Measurements from ENCODE around the gene TNXB.
"Not testable (repeated sequence)": the region's sequence is repeated elsewhere in the genome, so short reads cannot be mapped to it uniquely, and the experiment has no call there.

Gene TNXB

GRCh38 chr6:32085759-32086459 is 23.2 kb downstream of the TNXB start:
- no peak for DNase-seq (ENCODE audit: low read depth)

DNA sequence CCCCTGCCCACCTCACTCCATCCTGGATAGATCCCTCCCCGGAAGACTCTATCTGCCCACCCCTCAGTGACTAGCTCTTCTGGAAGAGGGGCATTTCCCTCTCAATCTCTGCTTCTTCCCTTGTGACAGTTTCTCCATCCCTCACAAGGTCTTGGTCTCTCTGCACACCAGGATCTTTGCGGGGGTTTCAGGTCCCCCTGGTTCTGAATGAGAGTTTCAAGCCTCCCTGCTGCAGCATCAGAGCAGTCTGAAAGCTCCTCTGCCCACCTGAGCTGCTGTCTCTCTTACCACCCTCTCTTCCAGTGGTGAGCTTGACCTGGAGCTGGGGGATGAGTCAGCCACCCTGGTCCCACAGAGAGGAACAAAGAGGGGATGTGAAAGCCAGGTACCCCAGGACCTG is 24.4 kb downstream of the TNXB start:
- DNase-seq (ENCODE audit: low read depth): no peak

- no peak for DNase-seq (ENCODE audit: low read depth)
These were observed 25.0 kb downstream of the TNXB start for GRCh38 chr6:32083812-32084768.

GRCh38 chr6:32082935-32083334 is 26.2 kb downstream of the TNXB start:
- DNase-seq (ENCODE audit: low read depth): no peak

DNA sequence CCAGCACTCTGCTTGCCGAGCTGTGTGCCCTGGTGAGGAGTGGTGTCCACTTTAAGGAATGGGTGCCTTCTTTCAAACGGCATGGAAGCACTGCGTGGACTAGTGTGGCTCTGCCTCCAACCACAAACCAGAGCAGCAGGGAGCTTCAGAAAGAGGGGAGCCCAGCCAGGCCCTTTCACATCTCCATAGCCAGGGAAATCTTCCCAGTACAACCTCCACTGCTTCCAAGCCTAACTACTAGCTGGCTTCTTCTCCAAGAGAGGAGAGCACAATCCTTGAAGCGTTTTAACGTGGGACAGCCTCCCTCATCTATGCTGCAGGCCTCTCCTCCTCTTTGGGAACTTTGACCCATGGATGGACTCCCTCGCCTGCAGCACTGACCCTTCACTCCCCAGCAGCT is 26.7 kb downstream of the TNXB start:
- DNase-seq (ENCODE audit: low read depth): no peak

DNA sequence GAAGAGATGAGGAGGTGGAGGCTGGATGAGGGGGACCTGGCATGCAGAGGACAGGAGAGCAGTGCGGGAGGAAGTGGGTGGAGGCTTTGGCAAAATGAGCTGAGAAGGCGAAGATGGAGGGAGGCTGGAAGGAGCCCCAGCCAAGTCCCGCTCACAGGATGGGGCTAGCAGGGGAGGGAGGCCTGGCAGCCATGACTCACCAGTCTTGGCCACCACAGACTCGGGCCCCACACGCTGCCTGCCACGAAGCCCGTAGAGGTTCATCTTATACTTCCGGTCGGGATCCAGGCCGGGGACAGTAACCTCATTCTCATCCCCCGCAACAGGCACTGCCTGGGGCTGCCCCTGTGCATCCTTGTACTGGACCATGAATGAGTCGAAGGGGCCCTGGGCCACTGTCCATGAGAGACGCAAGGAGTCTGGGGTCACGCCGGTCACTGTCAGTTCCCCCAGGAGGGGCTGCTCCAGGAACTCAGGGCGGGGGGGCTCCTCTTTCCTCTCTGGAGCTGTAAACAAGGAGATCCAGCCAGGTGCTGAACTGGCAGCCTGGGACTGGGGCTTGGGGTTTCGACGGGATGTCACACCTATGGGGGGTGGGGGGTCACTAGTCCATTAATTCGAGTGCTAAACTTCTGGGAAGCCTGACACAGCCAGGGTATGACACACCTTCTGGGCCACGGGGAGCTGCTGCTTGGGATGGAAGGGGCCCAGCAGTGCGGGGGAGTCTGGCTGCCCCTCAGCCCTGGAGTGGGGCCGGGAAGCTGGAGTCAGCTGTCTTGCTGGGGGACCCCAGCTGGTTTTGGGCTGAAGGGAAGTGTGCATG is 27.8 kb downstream of the TNXB start:
- DNase-seq (ENCODE audit: low read depth): no peak

DNA sequence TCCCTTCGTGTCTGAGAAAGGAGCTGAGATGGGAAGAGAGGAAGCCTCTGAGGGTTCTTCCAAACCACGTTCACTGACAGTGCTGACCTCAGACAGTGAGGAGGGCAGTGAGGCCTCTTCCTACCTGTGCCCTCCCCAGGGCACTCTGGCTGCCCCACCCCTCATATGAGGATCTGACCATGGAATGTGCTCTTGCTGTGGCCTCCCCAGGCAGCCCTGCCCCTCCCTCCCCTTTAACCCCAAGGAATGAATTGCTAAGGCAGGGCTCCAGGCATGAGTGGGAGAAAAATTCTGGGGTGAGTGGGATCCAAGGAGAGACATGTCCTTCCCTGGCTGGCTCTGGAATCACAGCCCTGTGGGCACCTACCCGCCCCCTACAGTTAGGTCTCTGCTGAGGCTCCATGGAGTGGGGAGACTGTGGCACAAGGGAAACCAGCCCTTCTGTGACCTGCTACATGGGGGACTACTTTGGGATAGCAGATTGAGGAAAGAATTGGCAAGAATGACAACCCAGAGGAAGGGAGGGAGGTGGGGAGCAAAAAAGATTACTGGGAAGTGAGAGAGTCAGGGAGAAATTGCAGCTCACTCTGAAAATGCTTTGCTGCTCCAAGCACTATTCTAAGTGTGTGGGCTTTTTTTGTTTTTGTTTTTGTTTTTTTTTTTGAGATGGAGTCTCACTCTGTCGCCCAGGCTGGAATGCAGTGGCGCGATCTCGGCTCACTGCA is 29.4 kb downstream of the TNXB start:
- DNase-seq (ENCODE audit: low read depth): no peak

DNA sequence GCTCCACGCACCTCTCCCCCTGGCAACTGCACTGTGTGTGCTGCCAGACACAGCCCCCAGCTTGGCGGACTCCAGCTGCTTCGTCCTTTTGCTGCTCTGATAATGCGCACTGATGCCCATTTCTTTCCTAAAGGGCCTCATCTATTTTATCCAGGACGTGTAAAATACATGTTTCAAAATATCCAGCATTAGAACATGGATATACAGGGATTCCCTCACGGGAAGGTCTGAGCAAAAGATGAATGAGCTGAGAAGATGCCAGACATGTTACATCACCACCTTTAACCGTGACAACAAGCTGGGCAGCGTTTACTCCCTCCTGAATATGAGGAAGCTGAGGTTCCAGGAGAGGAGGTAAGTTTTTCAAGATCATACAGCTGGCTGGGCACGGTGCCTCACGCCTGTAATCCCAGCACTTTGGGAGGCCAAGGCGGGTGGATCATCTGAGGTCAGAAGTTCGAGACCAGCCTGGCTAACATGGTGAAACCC is 32.8 kb downstream of the TNXB start:
- DNase-seq (ENCODE audit: low read depth): no peak

GRCh38 chr6:32075781-32076180 is 33.4 kb downstream of the TNXB start:
- DNase-seq (ENCODE audit: low read depth): no peak

DNA sequence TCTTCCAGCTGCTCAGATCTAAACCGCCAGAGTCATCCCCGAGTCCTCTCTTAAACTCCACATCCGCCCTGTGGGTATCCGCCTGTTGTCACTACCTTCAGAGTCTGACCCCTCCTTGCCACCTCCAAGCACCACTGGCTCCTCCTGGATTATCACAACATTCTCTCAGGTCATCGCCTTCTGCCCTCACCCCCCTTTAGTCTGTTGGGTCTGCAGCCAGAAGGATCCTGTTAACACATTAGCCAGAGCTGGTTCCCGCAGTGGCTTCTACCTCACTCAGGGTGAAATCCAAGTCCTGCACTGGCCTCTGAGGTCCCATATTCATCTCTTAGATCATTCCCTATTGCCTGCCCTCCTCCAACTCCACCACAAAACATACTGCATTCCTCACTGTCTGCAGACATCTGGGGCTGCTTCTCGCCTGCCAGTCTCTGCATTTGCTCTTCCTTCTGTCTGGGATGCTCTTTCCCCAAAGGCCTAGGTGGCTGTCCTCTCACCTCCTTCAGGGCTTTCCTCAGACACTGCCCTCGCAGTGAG is 34.1 kb downstream of the TNXB start:
- DNase-seq (ENCODE audit: low read depth): no peak

DNA sequence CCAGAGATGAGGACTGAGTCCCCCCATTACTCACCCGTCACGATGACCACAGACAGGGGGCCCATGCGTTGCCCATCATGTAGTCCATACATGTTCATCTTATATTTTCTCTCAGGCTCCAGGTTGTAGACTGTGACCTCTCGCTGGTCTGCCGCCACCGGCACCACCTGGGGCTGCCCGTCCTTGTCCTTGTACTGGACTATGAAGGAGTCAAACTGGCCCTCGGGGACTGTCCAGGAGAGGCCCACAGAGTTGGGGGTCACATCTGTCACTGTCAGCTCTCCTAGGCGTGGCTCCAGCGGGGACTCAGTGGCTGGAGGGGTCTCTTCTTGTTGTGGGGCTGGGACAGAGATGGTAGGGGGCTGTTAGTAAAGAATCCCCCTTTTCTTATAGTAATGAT is 35.5 kb downstream of the TNXB start:
- DNase-seq (ENCODE audit: low read depth): no peak

GRCh38 chr6:32073101-32073500 is 36.0 kb downstream of the TNXB start:
- no peak for DNase-seq (ENCODE audit: low read depth)

- DNase-seq (ENCODE audit: low read depth): no peak
These were observed 38.2 kb downstream of the TNXB start for GRCh38 chr6:32070814-32071543.

DNA sequence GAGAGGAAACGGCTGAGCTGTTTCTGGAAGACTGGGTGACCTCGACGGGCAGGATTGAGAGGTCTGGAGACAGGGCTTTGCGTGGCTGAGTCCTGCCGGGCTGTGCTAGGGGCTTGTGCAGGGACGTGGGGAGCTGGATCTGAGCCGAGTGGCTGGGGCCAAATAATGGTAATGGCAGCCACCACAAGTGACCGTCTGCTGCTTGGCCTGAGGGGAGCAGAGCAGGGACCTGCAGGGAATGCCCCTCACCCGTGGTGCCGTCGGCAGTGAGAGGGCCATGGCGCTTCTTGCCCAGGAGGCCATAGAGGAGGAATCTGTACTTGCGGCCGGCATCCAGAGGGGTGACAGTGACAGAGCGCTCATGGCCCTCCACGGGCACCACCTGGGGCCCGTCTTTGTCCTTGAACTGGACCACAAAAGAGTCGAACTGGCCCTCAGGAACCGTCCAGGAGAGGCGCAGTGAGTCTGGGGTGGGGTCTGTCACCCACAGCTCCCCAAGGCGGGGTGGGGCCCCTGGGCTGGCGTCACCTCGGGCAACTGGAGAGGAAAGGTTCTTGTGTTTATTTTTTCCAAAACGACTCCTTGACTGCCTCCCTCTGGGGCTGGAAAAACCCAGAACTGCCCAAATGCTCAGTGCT is 39.1 kb downstream of the TNXB start:
- DNase-seq (ENCODE audit: low read depth): no peak

DNA sequence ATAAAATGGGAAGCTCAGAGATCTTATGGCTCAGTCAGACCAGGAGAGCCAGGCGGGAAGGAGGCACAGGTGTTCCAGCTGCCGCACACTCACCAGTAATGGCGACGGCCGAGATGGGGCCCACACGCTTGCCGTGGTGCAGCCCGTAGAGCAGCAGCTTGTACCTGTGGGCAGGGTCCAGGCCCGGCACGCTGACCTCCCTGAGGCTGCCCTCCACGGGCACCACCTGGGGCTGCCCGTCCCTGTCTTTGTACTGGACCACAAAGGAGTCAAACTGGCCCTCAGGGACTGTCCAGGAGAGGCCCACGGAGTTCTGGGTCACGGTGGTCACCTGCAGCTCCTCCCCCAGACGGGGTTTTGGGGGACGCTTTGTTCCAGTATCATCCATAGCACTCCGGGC is 39.7 kb downstream of the TNXB start:
- no peak for DNase-seq (ENCODE audit: low read depth)

GRCh38 chr6:32068867-32069266 is 40.3 kb downstream of the TNXB start:
- DNase-seq (ENCODE audit: low read depth): no peak

- not testable (repeated sequence) for DNase-seq (ENCODE audit: low read depth)
These were observed 40.8 kb downstream of the TNXB start for GRCh38 chr6:32068315-32068714.

- not testable (repeated sequence) for DNase-seq (ENCODE audit: low read depth)
These were observed 41.6 kb downstream of the TNXB start for GRCh38 chr6:32067521-32067920.

DNA sequence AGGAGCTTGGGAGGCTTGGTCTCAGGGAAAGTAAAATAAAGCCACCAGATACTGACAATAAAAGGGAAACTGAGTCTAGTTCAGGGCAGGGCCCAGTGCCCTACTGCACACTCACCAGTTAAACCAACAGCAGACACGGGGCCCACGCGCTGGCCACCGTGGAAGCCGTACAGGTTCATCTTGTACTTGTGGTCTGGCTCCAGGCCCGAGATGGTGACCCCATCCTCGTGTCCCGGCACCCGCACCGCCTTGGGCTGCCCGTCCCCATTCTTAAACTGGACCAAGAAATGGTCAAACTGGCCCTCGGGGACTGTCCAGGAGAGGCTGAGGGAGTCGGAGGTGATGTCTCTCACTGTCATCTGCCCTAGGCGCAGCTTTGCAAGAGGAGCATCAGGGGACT is 44.4 kb downstream of the TNXB start:
- no peak for DNase-seq (ENCODE audit: low read depth)

Data from stimulated activated CD8-positive, alpha-beta memory T cell treated with anti-CD3 and anti-CD28 coated beads, Interleukin-15, amount 100 ng/mL, for 24 hours (primary cell).